ENCODE measurements around the gene MEGF11. TPM values are rescaled to one million over a fixed set of nuclear protein-coding genes. Genes with fewer than 3 reads are reported as not detected.

The MEGF11 gene
- total RNA-seq, 1 donor, result under 0.01 TPM

DNA sequence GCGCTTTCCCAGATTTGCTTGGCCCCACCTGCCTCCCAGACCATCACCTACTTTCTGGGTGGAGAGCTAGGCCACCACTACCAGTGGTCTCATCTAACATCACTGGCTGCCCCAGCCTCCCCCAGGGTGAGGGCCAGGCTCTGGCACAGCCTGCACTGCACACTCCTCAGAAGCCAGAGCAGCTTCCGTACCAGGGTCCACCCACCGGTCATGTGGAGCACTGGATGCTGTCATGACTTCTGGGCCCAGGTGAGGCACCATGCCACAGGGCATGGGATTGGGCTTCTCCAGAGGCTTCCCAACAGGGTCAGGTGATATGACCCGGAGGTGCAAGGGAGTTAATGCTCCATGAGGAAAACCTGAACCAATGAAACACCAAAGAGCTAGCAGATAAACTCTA is 14.0 kb downstream of the MEGF11 start:
- DNase-seq (ENCODE audit: low read depth), result no peak
- TF ChIP-seq, protein P1, sequence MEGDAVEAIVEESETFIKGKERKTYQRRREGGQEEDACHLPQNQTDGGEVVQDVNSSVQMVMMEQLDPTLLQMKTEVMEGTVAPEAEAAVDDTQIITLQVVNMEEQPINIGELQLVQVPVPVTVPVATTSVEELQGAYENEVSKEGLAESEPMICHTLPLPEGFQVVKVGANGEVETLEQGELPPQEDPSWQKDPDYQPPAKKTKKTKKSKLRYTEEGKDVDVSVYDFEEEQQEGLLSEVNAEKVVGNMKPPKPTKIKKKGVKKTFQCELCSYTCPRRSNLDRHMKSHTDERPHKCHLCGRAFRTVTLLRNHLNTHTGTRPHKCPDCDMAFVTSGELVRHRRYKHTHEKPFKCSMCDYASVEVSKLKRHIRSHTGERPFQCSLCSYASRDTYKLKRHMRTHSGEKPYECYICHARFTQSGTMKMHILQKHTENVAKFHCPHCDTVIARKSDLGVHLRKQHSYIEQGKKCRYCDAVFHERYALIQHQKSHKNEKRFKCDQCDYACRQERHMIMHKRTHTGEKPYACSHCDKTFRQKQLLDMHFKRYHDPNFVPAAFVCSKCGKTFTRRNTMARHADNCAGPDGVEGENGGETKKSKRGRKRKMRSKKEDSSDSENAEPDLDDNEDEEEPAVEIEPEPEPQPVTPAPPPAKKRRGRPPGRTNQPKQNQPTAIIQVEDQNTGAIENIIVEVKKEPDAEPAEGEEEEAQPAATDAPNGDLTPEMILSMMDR (IDR thresholded peaks at IDR 0.05; ENCODE audit: insufficient read depth, low read depth, low read length), result no peak

DNA sequence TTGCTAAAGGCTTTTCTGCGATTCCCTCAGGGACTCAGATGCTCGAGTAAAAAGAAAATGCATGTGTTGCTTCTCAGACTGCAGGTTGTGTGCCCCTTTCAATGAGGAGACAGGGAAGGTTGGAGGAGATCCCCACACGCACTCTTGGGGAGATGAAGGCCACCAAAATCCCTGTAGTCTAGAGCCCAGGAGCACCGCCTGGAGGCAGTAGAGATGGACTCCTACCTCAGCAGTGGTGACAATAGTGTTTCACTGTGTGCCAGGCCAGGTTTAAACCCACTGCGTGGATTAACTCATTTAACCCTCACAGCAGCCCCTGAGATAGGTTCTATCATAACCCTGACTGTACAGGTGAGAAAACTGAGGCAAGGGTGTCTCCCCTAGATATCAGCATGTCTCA is 15.2 kb downstream of the MEGF11 start:
- TF ChIP-seq, protein P1 (IDR thresholded peaks at IDR 0.05; ENCODE audit: insufficient read depth, low read depth, low read length), result no peak
- no peak for DNase-seq (ENCODE audit: low read depth)

More for the DNA sequence above, 14.0 kb downstream of the MEGF11 start:
- H3K4me3 ChIP-seq (ENCODE audit: low read depth, low read length), result no peak overlapping the region

DNA sequence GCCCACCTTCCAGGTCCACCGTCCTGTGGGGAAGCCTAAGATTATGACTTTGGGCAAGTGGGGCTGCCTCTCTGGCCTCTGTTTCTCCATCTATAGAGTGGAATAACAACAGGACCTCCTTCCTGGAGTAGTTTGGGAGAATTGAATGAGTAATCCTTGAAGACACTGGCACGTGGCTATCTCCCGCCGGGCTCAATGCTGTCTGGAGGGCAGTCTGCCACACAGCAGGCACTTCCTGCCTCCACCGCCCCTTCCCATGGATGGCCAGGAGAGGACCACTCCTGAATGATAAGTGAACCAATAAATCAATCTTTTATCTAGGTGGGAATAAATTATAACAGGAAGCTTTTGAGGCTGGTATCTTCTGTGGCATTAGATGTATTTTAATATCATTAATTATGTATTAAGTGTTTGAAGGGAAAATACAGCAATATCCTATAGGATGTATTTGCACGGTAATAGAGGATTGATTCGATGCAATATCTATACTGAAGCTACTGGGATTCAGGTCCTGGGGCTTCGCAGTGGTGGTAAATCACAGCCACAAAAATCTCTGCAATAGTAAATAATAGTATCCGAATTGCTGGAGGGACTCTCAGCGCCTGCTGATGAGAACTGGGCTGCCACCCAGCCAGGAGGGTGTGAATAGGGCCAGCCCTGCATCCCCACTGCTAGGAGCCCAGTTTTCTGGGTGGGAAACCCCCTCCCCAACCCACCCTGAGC is 15.9 kb downstream of the MEGF11 start:
- TF ChIP-seq, protein P1 (IDR thresholded peaks at IDR 0.05; ENCODE audit: insufficient read depth, low read depth, low read length), result no peak
- H3K4me3 ChIP-seq (ENCODE audit: low read depth, low read length), result no peak overlapping the region
- no peak for DNase-seq (ENCODE audit: low read depth)

More for the DNA sequence above, 15.2 kb downstream of the MEGF11 start:
- no peak overlapping the region for H3K4me3 ChIP-seq (ENCODE audit: low read depth, low read length)

DNA sequence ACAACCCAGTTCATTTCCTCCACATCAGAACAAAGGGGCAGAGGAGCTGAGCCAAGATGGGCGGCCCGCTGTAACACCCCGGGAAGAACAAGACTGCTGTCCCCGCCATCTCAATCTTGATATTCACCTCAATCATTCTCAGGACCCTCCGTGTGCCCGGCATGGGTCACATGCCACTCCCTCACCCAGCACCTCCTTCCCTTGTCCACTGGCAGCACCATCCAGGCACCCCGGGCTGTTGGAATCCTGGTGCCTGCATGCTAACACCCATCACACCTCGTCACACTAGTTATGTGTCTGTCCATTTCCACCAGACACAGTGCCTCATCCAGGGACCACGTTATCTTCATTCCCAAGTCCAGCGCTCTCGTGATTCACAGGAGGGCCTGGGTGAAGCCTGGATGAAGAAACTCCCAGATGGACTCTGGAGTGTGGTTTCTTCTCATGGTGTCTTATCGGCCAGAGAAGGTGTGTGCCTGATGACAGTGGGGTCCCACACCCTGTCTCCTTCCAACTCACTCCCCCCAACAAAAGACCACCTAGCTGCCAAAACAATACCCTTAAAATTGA is 16.7 kb downstream of the MEGF11 start:
- no peak overlapping the region for H3K4me3 ChIP-seq (ENCODE audit: low read depth, low read length)
- TF ChIP-seq, protein P1 (IDR thresholded peaks at IDR 0.05; ENCODE audit: insufficient read depth, low read depth, low read length), result no peak
- DNase-seq (ENCODE audit: low read depth), result no peak

DNA sequence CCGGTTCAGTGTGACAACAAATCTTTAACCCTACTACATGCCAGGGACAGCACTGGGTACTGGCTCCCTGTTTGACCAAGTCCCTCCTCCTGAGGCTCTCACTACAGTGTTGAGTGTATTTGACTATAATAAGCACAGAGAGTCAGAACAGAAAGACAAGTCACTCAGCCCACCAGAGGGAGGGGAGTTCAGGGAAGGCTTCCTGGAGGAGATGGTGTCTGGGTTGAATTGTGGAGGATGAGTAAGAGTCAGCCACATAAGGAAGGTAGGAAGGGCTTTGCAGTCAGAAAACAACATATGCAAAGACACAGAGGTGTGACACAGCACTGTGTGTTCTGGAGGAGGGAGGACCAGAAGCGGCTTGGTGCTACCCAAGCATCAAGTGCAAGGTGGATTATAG is 17.7 kb downstream of the MEGF11 start:
- no peak overlapping the region for H3K4me3 ChIP-seq (ENCODE audit: low read depth, low read length)
- TF ChIP-seq, protein P1 (IDR thresholded peaks at IDR 0.05; ENCODE audit: insufficient read depth, low read depth, low read length), result no peak
- DNase-seq (ENCODE audit: low read depth), result no peak

DNA sequence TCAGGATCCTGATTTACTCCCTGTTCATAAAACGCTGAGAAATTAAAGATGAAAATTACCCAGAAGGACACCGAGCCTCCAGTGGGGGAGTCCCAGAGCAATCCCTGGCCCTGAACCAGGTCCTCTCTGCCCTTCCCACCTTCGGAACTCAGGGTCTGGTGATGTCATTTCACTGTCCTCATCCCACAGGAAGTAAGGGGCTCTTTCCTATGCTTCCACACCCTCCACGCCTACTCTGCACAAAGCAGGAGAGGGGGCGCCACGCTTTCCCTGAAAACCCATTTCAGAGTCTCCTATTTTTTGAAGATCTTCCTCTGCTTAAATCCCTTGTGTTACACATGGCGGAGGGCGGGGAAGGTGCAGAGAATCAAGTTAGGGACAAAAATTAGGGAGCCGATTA is 18.8 kb downstream of the MEGF11 start:
- DNase-seq (ENCODE audit: low read depth), result no peak
- H3K4me3 ChIP-seq (ENCODE audit: low read depth, low read length), result no peak overlapping the region
- TF ChIP-seq, protein P1 (IDR thresholded peaks at IDR 0.05; ENCODE audit: insufficient read depth, low read depth, low read length), result no peak

All from fibroblast of villous mesenchyme (primary cell).